ENCODE data around the gene MAP2K7. TPM values are rescaled to one million over a fixed set of nuclear protein-coding genes. Genes with fewer than 3 reads are reported as not detected.

The MAP2K7 gene
- total RNA-seq, 2 donors from 2014 or later = 26.3 to 38.3 TPM

GRCh38 chr19:7912144-7912696, 8.5 kb downstream of the MAP2K7 start:
- Histone ChIP-seq H3K9me3 (no peaks in the 10 kb centered on the region), H3K27ac (no peak overlapping the region), H3K27me3 (peaks cover 25% of the 10 kb centered on the region), H3K4me1 (peaks cover 9% of the 10 kb centered on the region), H3K4me3 (no peak overlapping the region), H3K36me3 (peaks cover 8% of the 10 kb centered on the region), H3K9ac (ENCODE audit: low read depth in 2 of 2, low read length in 2 of 2) (no peak overlapping the region)
- intact Hi-C loops (cut with DNase I) = no loop called here
- no peak for TF ChIP-seq CTCF (IDR thresholded peaks at IDR 0.05)
- no peak for DNase-seq

GRCh38 chr19:7912697-7913564, 9.3 kb downstream of the MAP2K7 start:
- Histone ChIP-seq H3K27ac (no peak overlapping the region), H3K36me3 (peaks cover 8% of the 10 kb centered on the region), H3K27me3 (peaks cover 32% of the 10 kb centered on the region), H3K4me1 (peaks cover 9% of the 10 kb centered on the region), H3K9me3 (no peaks in the 10 kb centered on the region), H3K9ac (ENCODE audit: low read depth in 2 of 2, low read length in 2 of 2) (no peak overlapping the region), H3K4me3 (no peak overlapping the region)
- no peak for DNase-seq
- intact Hi-C loops (cut with DNase I) = no loop called here
- no peak for TF ChIP-seq CTCF (IDR thresholded peaks at IDR 0.05)

- peaks cover 9% of the 10 kb centered on the region for H3K4me1 ChIP-seq
- intact Hi-C loops (cut with DNase I) = no loop called here
- DNase-seq = no peak
- no peak for TF ChIP-seq CTCF (IDR thresholded peaks at IDR 0.05)
- no peaks in the 10 kb centered on the region for H3K9me3 ChIP-seq
- no peak overlapping the region for H3K9ac ChIP-seq (ENCODE audit: low read depth in 2 of 2, low read length in 2 of 2)
- peaks cover 39% of the 10 kb centered on the region for H3K27me3 ChIP-seq
- no peak overlapping the region for H3K27ac ChIP-seq
- peaks cover 8% of the 10 kb centered on the region for H3K36me3 ChIP-seq
- no peak overlapping the region for H3K4me3 ChIP-seq
Measured at GRCh38 chr19:7913652-7914051, 10.0 kb downstream of the MAP2K7 start.

- H3K9ac ChIP-seq (ENCODE audit: low read depth in 2 of 2, low read length in 2 of 2) = no peak overlapping the region
- no peak overlapping the region for H3K4me3 ChIP-seq
- H3K36me3 ChIP-seq = peaks cover 8% of the 10 kb centered on the region
- H3K27ac ChIP-seq = no peak overlapping the region
- intact Hi-C loops (cut with DNase I) = no loop called here
- no peaks in the 10 kb centered on the region for H3K9me3 ChIP-seq
- TF ChIP-seq CTCF (IDR thresholded peaks at IDR 0.05) = no peak
- no peak for DNase-seq
- peaks cover 41% of the 10 kb centered on the region for H3K27me3 ChIP-seq
- peaks cover 9% of the 10 kb centered on the region for H3K4me1 ChIP-seq
Measured at GRCh38 chr19:7914099-7914498, 10.4 kb downstream of the MAP2K7 start.

GRCh38 chr19:7914598-7915045, 10.9 kb downstream of the MAP2K7 start, which contains the start of gene TGFBR3L:
Gene TGFBR3L (plus strand): TSS chr19:7914830.
- Histone ChIP-seq H3K27ac (no peak within 1 kb of the TSS), H3K9me3 (no peaks in the 10 kb centered on the region), H3K9ac (ENCODE audit: low read depth in 2 of 2, low read length in 2 of 2) (no peak within 1 kb of the TSS), H3K4me3 (no peak within 1 kb of the TSS), H3K36me3 (peaks cover 8% of the 10 kb centered on the region), H3K4me1 (peaks cover 9% of the 10 kb centered on the region), H3K27me3 (peaks cover 41% of the 10 kb centered on the region)
- no peak for TF ChIP-seq CTCF (IDR thresholded peaks at IDR 0.05)
- DNase-seq = no peak
- intact Hi-C loops (cut with DNase I) = no loop called here

Data from colonic mucosa (tissue), 4 donors.